Pancreas (tissue), 10 donors: ENCODE data around the gene PA2G4. TPM values are rescaled to one million over a fixed set of nuclear protein-coding genes. Genes with fewer than 3 reads are reported as not detected.
A peak's percentile ranks its signal among the peaks of the same experiment; 100 is the strongest.
"Not testable (repeated sequence)": the region's sequence is repeated elsewhere in the genome, so short reads cannot be mapped to it uniquely, and the experiment has no call there.

Source experiments
- ATAC-seq, 4 donors: fragments of 200-7000 bp; cut with Tn5 transposase; one replicate each; pipeline versions ENCODE4 v1.8.0 to v1.9.1; 2020; ENCODE audit warnings: mild to moderate bottlenecking in 4 of 4, moderate library complexity in 4 of 4
- DNase-seq, 6 donors: peaks; one replicate each; pipeline ENCODE4 v3.0.0-alpha.2; 2020
- FAIRE-seq: peaks from 2 replicates; lab custom pipeline; 2012; peaks lifted over from hg19 to GRCh38; lab: Jason Lieb, UNC
- H3K27ac ChIP-seq, 4 donors: fragments of 200-600 bp; sonication (generic); 1 replicate in 3 of 4; 2 replicates in 1 of 4; pipeline versions ENCODE4 v1.5.0 to v1.8.0; 2020
- H3K27me3 ChIP-seq, 4 donors: fragments of 200-600 bp; one replicate each; pipeline ENCODE4 v1.8.0; 2021
- H3K36me3 ChIP-seq, 3 donors: fragments of 200-600 bp; sonication (generic) in 1 of 3; one replicate each; pipeline versions ENCODE4 v1.5.0 to v1.8.0; 2020 to 2021
- H3K4me1 ChIP-seq, 3 donors: fragments of 200-600 bp; one replicate each; pipeline ENCODE4 v1.8.0; 2021
- H3K4me3 ChIP-seq, 4 donors: fragments of 200-600 bp; sonication (generic) in 2 of 4; one replicate each; pipeline versions ENCODE4 v1.5.0 to v1.8.0; 2020 to 2021
- H3K9me3 ChIP-seq, 4 donors: fragments of 200-600 bp; one replicate each; pipeline ENCODE4 v1.8.0; 2021
- CTCF ChIP-seq, 4 donors: fragments of 200-600 bp; sonication (generic) in 3 of 4; IDR thresholded peaks; one replicate each; pipeline versions ENCODE4 v1.5.0 to v1.8.0; 2021; ENCODE audit warnings: antibody characterized with exemption in 4 of 4
- WGBS, 2 donors: extraction: QIAGEN DNeasy Blood & Tissue Kit; methylation state at CpG; one replicate each; pipeline ENCODE4 v1.1.7; 2013; 5-methylcytosine and 5-hydroxymethylcytosine counted together
- intact Hi-C, 3 donors: fragments of 100-400 bp; cut with DNase I; formaldehyde crosslinking; loops; one replicate each; pipeline versions ENCODE4 v1.11.1 to v1.14.2; 2022
- polyA plus RNA-seq, 2 donors: library from polyadenylated mRNA; stranded (reverse); fragments of 200-250 nt; gene quantifications; one replicate each; pipeline ENCODE4 v1.2.3, GENCODE V29; 2013
- total RNA-seq, 6 donors: library from RNA; stranded (reverse); fragmentation: NEBNext Ultra II Directional in 4 of 6; extraction: Animal tissue kit (Norgen Biotek cat#: 25700) in 4 of 6; gene quantifications; one replicate each; pipeline versions ENCODE4 v1.2.1 to v1.2.4, GENCODE V29; 2021 to 2023
- donor health status: healthy with polysubstance abuse.
- donor health status: DM: no; HTN: no; CAD: no; lungs with moderate emphysema.
- donor health status: DM: no; HTN: no; CAD: no.
- donor health status: control.
- donor health status: control.
- donor health status: Bipolar disorder and iron deficiency.
- donor health status: DM: yes; HTN: yes; CAD: no.
- donor health status: DM: no; HTN: no; CAD: no.
- donor health status: DM: no; HTN: no; CAD: no.
- donor health status: DM: yes; HTN: yes; CAD: no.

PA2G4 gene
- total RNA-seq = 10 to 100 TPM; 30.1 to 59.8 (median 42.7) TPM
- polyA plus RNA-seq = 10 to 100 TPM; 38.2 to 43.5 TPM

- intact Hi-C loops = no loop called here
- Histone ChIP-seq H3K9me3 (no peaks in the 10 kb centered on the region), H3K27me3 (no peaks in the 10 kb centered on the region), H3K4me1 (peaks cover 0 to 22% (median 8%) of the 10 kb centered on the region in 3 donors), H3K36me3 (peaks cover 0 to 56% (median 25%) of the 10 kb centered on the region in 3 donors), H3K27ac (peak within 1 kb of the TSS; percentile 58 to 79 (median 71)), H3K4me3 (peak within 1 kb of the TSS; percentile 59 to 86 (median 79))
- DNase-seq = peak; percentile 94 to 99 (median 98)
- ATAC-seq = peak; percentile 94 to 97 (median 95)
- TF ChIP-seq CTCF (IDR thresholded peaks at IDR 0.05) = no peak
- peak; percentile 92 for FAIRE-seq
- 0 to 1% methylated on average over 54 to 60 of the region's 60 CpGs for WGBS, 2 donors
Observed at GRCh38 chr12:56104109-56104814, at the start of gene PA2G4. Gene PA2G4 (plus strand): TSS chr12:56104559. CDS start chr12:56104738, 179 bp downstream.

GRCh38 chr12:56059964-56060363, 44.4 kb upstream of the PA2G4 start:
- H3K4me1 ChIP-seq, ATAC-seq, H3K4me3 ChIP-seq, H3K36me3 ChIP-seq, FAIRE-seq, H3K27me3 ChIP-seq, DNase-seq, H3K9me3 ChIP-seq, intact Hi-C loops, H3K27ac ChIP-seq: not testable (repeated sequence)
- 89 to 91% methylated on average over 8 of the region's 8 CpGs for WGBS, 2 donors

- no peaks in the 10 kb centered on the region for H3K27me3 ChIP-seq
- TF ChIP-seq CTCF (IDR thresholded peaks at IDR 0.05) = no peak
- ATAC-seq (no peak), DNase-seq (no peak), FAIRE-seq (no peak)
- no peak overlapping the region for H3K4me3 ChIP-seq
- intact Hi-C loops = no loop called here
- 55 to 69% methylated on average over 5 of the region's 5 CpGs for whole genome bisulfite sequencing, 2 donors
- H3K9me3 ChIP-seq = no peaks in the 10 kb centered on the region
- no peak overlapping the region for H3K27ac ChIP-seq
- no peaks in the 10 kb centered on the region for H3K36me3 ChIP-seq
- no peaks in the 10 kb centered on the region for H3K4me1 ChIP-seq
Observed at GRCh38 chr12:56061982-56062381, 42.4 kb upstream of the PA2G4 start.

GRCh38 chr12:56062996-56063395, 41.4 kb upstream of the PA2G4 start:
- Histone ChIP-seq H3K27me3 (no peaks in the 10 kb centered on the region), H3K4me3 (no peak overlapping the region), H3K27ac (no peak overlapping the region), H3K36me3 (no peaks in the 10 kb centered on the region), H3K4me1 (no peaks in the 10 kb centered on the region), H3K9me3 (no peaks in the 10 kb centered on the region)
- FAIRE-seq (no peak), ATAC-seq (no peak), DNase-seq (no peak)
- intact Hi-C loops = no loop called here
- no peak for TF ChIP-seq CTCF (IDR thresholded peaks at IDR 0.05)

GRCh38 chr12:56071648-56072047, 32.7 kb upstream of the PA2G4 start:
- Histone ChIP-seq H3K36me3 (no peaks in the 10 kb centered on the region), H3K4me3 (no peak overlapping the region), H3K27ac (no peak overlapping the region), H3K27me3 (no peaks in the 10 kb centered on the region), H3K9me3 (no peaks in the 10 kb centered on the region), H3K4me1 (no peaks in the 10 kb centered on the region)
- intact Hi-C loops = no loop called here
- no peak for DNase-seq
- ATAC-seq = no peak
- 68 to 77% methylated on average over 4 of the region's 4 CpGs for WGBS, 2 donors
- FAIRE-seq = no peak
- TF ChIP-seq CTCF (IDR thresholded peaks at IDR 0.05) = no peak
